NCI-H1105 treated with DMSO at 0.1 percent for 48 hours (cell line): ENCODE results near the gene SPINT1.

Experiments
- DNase-seq: peaks from one replicate; lab custom pipeline; 2025; lab: John Stamatoyannopoulos, UW

Gene SPINT1

DNA sequence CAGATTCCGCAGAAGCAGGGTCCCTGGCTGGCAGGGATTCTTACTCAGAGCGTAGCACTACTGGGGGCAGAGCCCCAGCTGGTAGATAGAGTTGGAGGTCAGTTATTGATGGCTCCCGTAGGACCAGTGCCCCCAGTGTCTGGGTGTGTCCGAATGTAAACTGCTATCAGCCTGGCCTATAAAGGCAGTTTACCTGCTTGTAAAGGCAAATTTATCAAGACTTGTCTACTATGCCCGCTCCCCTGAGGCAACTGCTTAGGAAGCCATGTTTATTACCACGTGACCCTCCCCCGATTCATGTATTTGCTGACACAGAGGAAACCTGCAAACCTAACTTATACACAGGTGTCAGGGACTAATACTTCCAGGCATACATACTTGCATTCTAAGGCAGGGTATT lies 14.7 kb upstream of the SPINT1 start:
- no peak for DNase-seq

DNA sequence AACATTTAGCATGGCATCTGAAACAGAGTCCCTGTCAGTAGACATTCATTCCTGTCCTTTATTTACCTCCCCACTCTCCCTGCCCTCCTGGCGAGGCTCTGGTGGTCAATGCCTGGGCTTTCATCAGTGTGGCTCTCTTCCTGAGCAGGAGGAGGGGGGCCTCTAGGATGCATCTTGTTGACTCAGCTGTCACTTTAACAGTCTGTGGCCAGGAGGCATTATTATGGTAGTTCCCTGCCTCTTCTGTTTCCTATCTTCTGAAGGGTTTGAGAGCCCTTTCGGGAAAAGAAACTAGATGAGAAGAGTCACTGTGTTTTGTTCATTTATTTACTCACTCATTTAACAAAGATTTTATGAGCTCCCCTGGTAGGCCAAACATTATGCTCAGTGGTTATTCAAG lies 13.0 kb upstream of the SPINT1 start:
- DNase-seq: peak; percentile 32

DNA sequence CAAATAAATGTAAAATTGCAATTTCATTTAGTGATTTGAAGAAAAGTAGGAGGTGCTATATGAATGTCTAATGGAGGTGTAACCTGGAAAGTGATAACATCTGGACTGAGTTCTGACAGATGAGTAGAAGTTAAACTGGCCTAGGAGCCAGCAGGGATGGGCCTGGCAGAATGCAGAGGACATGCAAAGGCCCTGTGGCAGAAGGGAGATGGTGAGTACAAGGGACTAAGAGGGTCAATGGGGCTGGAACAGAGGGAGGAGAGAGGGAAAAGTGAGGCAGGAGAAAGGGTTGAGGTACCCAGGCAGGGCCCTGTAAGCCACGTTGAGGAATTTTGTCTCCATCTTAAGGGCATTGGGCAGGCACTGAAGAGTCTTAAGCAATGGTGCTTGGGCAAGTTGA lies 12.0 kb upstream of the SPINT1 start:
- no peak for DNase-seq

DNA sequence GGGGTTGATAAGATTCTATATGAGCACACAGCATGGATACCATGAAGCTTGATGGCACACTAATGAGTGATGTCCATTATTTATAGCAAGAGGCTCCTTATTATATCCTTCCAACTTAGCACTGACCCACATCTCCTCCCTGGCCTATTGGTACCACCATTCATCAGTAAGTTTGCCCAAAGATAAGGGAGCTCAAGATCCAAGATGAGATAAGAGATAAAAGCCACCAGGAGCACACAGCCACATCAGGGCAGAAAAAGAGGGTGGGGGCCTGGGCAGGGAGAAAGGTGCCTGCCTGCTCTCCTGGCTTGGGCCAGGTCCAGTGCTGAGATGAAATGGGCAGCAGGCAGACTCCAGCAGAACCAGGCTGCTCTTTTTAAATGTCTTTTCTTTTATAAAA lies 10.9 kb upstream of the SPINT1 start:
- no peak for DNase-seq

DNA sequence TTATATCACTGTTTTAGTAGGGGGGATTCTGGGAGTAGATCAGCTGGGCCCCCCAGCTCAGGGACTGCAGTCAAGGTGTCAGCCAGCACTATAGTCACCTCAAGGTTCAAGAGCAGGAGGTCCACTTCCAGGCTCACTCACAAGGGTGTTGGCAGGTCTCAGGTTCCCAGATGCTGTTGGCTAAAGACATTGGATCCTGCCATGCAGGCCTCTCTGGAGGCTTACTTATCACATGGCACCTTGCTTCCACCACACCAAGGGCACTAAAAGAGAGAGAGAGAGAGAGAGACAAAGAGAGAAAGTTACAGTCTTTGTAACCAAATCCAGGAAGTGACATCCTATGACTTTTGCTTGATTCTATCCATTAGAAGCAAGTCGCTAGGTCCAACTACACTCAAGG lies 7.8 kb upstream of the SPINT1 start:
- DNase-seq: no peak

DNA sequence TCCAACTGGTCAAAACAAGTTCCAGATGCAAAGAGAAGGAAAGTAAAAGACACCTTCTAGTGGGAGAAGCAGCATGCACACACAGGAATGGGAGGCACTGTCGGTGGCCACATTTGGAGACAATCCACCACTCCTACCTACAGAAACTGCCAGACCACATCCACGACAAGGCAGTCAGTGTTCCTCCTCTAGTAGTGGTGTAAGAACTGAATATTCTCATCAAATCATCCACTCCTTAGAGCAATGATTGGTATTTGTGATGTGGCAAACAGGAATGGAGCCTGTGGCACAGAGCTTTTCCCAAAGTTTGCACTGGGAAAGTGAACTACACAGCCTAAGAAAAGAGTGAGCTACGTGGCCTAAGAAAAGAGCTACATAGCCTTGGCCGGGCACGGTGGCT lies 5.1 kb upstream of the SPINT1 start:
- no peak for DNase-seq

DNA sequence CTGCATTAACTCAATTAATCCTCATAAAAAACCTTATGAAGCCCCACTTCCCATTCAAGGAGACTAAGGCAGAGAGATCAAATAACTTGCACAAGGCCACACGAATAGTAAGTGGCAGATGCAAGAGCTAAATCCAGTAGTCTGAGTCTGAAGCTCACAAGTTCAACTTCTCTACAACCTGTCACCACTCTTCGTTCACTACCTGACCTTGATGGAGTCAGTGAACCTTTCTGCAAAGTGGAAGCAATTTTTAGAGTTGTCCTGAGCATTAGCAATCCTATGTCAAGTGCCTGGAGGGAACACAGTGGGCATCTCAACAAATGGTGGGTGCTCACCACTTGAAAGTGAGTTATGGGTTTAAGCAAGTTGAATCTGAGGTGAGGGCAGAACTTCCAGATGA lies 2.1 kb upstream of the SPINT1 start:
- DNase-seq: no peak

DNA sequence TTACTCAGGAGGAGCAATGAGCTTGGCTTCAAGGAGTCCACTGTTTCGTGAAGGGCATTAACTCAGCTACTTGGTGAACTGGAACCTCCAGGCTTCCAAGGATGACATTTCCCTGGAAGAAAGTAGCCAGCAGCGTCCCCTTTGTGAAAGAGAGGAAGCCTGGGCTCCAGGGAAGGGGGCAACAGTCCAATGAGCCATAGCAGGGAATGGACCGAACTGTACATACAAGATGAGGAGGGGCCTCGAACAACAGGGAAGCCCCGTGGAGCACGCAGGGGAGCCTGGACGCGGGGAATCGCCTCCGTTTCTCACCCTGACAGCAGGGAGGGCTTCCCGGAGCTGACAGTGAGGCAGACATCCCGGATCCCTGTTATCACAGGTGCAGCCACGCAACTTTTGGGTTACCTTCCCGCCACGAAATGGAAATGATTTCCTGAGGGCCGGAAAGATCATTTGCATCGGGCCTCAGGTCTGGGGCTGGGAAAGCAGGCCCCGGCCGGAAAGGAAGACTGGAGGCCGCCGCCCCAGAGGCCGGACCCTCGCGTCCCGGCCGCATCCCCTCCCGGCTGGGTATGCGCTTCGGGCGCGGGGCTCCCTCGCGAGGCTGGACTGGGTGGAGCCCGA lies 475 bp upstream of the SPINT1 start:
- no peak for DNase-seq

DNA sequence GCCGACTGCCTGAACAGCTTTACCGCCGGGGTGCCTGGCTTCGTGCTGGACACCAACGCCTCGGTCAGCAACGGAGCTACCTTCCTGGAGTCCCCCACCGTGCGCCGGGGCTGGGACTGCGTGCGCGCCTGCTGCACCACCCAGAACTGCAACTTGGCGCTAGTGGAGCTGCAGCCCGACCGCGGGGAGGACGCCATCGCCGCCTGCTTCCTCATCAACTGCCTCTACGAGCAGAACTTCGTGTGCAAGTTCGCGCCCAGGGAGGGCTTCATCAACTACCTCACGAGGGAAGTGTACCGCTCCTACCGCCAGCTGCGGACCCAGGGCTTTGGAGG lies 815 bp downstream of the SPINT1 start:
- DNase-seq: peak; percentile 26

DNA sequence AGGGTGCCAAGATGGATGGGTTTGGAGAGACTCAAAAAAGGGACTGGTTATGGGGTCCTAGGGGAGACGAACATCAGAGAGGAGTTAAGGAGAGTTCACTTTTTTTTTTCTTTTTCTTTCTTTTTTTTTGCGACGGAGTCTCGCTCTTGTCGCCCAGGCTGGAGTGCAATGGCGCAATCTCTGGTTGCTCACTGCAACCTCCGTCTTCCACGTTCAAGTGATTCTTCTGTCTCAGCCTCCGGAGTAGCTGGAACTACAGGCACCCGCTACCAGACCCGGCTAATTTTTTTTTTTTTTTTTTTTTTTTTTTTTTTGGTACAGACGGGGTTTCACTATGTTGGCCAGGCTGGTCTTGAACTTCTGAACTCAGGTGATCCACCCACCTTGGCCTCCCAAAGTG lies 1.2 kb downstream of the SPINT1 start:
- no peak for DNase-seq

DNA sequence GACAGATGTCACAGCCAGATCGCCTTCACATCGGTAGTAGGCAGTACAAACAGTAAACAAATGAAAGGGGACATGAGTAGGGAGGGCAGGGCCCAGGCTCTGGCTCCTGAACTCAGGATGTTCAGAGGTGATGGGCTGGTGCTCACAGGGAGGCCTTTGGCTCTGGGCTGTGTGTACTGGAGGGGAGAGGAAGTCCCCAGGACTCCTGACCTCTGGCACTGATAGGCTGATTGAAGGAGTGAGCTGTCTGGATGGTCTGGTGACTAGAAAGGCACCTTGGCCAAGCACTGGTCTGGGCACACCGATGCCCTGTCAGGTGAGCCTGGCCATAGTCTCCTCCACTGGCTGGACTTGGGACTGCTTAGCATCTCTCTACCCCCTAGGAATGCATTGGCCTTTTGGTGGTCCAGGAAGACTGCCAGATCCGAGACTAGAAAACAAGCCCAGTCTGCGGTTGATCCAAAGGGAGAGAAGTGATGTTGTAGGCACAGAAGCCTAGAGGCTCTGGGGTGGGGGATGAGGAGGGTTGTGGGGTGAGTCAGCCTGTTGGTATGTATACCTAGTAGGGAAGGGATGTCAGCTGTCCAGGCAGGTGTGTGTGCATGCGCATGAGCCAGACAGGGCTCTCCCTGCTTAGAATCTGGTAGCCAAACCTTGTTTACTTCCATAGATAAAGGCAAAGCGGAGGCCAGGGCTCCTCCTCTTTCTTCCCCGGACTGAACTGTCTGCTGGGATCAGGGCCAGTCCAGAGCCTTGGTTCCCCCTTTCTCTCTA lies 1.9 kb downstream of the SPINT1 start:
- DNase-seq: no peak

DNA sequence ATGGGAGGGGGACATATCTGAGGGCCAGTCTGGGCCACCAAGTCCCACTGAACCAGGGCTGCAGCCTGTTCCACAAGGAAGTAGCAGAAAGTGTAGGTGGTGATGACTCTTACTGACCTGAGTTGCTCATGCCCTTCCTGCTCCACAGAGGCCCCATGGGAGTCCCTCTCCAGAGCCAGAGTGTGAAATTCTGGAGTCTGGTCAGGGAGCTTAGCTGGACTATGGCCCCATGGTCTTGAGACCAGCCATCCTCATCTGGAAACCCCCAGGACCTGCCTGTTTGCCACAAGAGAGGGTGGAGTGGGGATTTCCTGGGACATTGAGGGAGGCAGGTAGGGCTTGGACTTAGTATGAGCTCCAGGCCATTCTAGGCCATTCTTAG lies 3.0 kb downstream of the SPINT1 start:
- no peak for DNase-seq

DNA sequence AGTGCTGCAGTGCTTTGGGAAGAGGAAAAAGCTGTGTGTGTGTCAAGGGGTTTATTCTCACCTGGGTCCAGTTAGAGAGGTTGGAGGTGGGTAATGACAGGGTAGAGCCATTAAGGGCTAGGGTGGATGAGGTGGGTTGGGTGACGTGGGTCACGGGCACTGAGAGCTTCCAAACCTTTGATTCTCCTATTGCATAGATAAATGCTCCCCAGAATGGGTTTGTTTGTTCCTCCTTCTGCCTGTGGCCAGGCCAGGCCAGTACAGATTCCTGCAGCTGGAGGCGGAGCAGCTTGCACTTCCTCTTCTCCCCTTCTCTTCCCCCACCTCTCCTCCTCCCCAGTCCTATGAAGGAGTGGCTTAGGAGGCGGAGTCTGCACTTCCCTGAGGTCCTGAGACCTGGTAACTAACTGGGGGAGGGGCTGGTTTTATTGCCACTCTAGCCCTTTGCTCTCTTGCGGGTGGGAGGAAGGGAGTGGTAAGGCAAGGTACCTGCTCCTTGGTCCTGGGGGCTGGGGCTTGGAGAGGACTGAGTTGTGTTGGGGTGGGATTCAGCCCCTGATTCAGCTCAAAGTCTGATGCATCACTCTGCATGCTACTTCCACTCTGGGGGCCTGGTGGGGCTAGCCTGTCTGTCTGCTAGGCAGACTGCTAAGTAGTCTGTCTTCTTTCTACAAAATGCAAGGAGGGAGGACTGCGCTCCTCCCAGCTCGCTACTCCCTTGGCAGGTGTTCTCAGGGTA lies 3.5 kb downstream of the SPINT1 start:
- peak; percentile 30 for DNase-seq

DNA sequence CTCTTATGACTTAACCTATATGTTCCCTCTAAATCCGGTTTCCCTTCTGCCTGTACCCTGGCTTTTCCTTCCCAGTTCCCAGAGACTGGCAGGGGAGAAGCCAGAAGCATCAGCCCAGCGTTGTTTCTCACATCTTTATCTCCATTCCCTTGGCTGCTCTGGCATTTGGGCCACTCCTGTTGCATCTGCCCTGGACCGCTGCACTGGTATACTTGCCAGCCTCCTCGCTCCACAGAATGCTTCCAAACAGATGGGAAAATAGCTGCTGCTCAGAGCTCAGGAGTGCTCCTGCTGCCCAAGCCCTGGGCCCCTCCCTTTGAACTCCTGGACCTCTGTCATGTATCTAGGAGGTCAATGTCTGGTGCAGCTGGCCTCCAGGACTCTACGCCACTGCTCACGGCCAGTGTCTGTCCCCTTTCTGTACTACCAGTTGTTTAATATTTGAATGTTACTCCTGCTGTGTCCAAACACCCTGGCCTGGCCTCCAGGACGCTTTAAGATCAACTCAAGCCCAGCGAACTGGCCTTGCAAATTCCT lies 6.8 kb downstream of the SPINT1 start:
- DNase-seq: no peak

DNA sequence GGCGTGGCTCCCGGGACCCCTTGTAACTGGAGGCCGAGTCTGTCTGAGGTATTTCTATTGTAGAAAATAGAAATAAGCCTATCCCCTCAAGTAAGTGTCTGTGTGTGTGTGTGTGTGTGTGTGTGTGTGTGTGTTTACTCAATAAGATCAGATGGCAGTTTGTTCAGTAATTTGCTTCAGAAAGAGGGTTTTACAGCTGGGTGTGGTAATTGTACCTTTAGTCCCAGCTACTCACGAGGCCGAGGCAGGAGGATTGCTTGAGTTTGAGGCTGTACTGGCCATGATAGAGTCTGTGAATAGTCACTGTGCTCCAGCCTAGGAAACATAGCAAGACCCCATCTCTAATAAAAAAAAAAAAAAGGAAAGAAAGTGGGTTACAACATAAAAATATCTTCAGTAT lies 8.7 kb downstream of the SPINT1 start:
- no peak for DNase-seq

DNA sequence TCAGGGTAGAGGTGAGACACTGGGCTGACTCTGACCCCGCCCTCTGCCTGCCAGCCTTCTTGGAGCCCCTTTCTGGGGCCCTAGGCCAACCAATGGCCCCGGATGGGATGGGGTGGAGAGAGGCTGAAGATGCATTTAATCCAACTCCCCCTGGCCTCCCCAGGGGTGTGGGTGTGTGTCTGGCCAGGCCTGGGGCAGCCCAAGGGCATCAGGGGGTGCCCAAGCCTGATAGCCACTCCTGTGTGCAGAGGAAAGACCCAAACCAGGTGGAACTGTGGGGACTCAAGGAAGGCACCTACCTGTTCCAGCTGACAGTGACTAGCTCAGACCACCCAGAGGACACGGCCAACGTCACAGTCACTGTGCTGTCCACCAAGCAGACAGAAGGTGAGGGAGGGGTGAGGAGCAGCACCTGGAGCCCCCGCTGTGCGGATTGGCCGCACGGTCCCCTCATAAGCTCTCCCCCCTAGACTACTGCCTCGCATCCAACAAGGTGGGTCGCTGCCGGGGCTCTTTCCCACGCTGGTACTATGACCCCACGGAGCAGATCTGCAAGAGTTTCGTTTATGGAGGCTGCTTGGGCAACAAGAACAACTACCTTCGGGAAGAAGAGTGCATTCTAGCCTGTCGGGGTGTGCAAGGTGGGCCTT lies 9.5 kb downstream of the SPINT1 start:
- DNase-seq: no peak

DNA sequence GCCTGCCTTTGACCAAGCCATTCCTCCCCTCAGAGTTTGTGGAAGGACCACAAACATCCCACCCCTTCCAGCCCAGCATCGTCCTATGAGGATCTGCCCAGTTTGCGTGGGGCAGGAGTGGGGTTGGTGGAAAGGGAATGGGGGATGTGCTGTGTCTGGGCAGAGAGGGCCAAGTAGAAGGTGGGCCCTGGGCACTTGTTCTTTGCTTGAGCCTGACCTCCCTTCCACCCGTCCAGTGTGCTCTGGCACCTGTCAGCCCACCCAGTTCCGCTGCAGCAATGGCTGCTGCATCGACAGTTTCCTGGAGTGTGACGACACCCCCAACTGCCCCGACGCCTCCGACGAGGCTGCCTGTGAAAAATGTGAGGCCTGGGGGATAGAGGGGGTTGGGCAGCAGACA lies 10.3 kb downstream of the SPINT1 start:
- no peak for DNase-seq

DNA sequence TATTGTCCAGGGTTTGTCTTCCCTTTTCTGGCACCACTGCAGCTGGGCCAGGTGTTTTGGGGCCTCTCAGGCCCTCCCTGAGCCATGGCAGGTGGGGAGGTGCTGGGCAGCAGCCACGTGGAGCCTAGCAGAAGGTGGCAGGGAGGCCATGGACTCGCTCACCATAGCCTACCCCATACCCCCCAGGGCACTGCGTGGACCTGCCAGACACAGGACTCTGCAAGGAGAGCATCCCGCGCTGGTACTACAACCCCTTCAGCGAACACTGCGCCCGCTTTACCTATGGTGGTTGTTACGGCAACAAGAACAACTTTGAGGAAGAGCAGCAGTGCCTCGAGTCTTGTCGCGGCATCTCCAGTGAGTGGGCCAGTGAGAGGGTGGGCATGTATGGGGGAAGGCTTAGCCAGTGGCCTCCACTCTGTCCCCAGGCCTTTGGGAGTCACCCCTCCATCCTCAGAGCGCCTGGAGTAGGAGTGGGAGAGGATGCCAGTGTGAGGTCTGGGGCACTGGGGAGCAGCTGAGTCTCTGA lies 11.9 kb downstream of the SPINT1 start:
- no peak for DNase-seq

DNA sequence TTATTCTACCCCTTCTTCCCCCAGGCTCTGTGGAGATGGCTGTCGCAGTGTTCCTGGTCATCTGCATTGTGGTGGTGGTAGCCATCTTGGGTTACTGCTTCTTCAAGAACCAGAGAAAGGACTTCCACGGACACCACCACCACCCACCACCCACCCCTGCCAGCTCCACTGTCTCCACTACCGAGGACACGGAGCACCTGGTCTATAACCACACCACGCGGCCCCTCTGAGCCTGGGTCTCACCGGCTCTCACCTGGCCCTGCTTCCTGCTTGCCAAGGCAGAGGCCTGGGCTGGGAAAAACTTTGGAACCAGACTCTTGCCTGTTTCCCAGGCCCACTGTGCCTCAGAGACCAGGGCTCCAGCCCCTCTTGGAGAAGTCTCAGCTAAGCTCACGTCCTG lies 12.9 kb downstream of the SPINT1 start:
- no peak for DNase-seq

DNA sequence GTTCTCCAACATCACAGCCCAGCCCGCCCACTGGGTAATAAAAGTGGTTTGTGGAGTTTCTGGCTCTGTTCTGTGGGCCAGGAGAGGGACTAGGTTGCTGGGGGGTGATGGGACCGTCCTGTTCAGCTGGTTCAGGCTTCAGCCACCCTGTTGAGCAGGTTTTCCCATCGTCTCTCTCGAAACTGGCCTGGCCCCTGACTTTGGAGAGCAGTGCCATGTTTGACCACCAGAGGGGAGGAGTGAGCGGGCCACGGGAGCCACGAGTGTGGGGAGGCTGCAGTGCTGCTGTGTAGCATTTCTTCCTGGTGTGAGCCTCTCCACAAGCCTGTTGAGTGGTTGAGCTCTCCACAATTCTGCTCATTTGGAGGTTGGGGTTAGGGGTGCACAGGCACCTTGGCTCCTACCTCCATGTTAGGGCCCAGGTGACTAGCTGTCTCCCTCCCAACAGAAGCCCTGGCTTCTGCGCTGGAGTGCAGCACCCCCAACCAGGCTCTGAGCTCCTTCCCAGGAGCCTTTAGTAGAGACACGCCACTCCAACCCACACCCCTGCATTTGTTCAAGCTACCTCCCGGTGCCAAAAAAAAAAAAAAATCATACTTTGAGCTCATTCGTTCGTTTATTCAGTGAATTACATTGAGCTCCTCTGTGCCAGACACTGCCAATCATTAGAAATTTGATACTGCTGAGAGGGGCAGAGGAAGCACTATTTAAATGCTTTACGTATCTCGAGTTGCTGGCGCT lies 13.9 kb downstream of the SPINT1 start:
- peak; percentile 75 for DNase-seq

DNA sequence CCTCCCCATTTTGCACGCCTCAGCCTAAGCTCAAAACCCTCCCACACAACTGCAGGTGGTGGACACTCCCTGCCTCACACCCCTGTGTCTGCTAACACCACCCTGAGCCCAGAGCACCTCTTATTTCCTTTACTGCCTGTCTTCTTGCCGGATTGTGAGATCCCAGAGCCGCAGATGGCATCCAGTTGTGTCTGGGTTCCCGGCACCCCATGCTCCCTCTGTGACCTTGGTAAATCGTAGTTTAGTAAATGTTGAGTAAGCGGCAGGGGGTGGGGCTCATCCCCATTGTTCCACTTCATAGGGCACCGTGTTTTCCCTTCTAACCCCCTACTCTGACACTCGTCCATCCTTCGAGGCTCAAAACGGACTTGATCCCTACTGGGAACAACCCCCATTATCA lies 14.9 kb downstream of the SPINT1 start:
- DNase-seq: no peak
